Stimulated activated CD4-positive, alpha-beta T cell treated with anti-CD3 and anti-CD28 coated beads, Interleukin-12 subunit alpha, Interleukin-12 subunit beta, amount 100 ng/mL, for 24 hours (primary cell): Measurements from ENCODE around the gene PHLPP1.
"Not testable (repeated sequence)": the region's sequence is repeated elsewhere in the genome, so short reads cannot be mapped to it uniquely, and the experiment has no call there.

Experiments
- DNase-seq, 2 experiments: peaks; one replicate each; pipeline ENCODE4 v3.0.0-alpha.2; 2020; ENCODE audit warnings: low read depth in 2 of 2

PHLPP1 gene

GRCh38 chr18:62717925-62718800 is 2.8 kb downstream of the PHLPP1 start:
- no peak for DNase-seq

- no peak for DNase-seq
These were observed 4.7 kb downstream of the PHLPP1 start for GRCh38 chr18:62720048-62720447.

GRCh38 chr18:62720766-62721613 is 5.6 kb downstream of the PHLPP1 start:
- DNase-seq, result no peak

- no peak for DNase-seq
These were observed 6.8 kb downstream of the PHLPP1 start for GRCh38 chr18:62721839-62722795.

GRCh38 chr18:62723666-62724281 is 8.4 kb downstream of the PHLPP1 start:
- no peak for DNase-seq

- DNase-seq, result no peak
These were observed 10.6 kb downstream of the PHLPP1 start for GRCh38 chr18:62725896-62726295.

DNA sequence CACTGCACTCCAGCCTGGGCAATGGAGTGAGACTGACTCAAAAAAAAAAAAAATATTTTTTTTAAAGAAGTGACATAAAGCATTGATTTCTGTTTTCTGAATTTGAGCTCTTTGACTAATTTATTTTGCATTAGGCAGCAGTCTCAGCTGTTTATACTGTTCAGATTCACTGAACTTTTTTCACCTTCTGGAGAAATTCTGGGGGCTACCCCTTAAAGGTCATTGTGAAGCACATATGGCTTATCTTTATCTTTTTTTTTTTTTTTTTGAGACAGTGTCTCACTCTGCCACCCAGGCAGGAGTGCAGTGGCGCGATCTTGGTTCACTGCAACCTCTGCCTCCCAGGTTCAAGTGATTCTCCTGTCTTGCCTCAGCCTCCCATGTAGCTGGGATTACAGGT is 12.9 kb downstream of the PHLPP1 start:
- no peak for DNase-seq

GRCh38 chr18:62729487-62730386 is 14.4 kb downstream of the PHLPP1 start:
- no peak for DNase-seq

GRCh38 chr18:62730941-62731340 is 15.6 kb downstream of the PHLPP1 start:
- DNase-seq, result no peak

DNA sequence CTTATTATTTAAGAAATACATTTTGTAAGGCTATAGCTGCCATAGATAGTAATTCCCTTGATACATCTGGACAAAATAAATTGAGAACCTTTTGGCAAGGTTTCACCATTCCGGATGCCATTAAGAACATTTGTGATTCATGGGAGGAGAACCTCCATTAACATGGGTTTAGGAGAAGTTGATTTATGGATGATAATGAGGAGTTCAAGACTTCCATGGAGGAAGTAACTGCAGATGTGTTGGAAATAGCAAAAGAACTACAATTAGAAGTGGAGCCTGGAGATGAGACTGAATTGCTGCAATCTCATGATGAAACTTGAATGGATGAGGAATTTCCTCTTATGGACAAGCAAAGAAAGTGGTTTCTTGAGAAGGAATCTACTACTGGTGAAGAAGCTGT is 17.3 kb downstream of the PHLPP1 start:
- DNase-seq, result no peak

DNA sequence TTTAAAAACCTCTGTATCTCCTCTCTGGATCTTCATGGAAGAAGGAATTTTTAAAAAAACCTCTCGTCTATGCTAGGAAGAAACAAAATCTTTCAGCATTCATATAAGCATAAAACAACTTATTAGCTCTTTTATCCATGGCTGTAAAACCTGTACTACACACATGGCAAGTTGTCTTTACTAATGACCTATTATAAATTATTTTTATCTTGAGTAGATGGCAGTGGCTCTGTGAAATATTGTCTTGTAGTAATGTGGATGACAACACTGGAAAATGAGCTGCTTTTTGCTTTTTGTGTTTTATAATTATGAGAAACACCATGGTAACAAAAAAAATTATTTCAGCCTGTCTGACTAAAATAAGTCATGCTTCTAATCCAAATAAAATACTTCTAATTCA is 18.9 kb downstream of the PHLPP1 start:
- DNase-seq, result no peak

DNA sequence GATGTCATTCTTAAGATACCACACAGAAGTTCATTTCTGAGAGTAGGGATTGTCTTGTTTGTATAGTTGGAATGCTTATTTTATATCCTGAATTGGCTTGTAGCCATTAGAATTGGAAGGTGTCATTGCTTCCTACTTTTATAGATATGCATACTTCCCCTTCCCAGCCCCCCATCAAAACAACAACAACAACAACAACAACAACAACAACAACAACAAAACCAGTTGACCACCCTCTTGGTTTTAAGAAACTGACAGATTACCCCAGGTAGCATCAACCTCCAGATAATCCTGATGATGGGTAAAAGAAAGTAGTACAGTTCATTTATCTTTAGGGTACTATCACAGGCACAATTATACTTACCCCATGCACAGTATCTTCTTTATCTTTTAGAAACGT is 20.0 kb downstream of the PHLPP1 start:
- DNase-seq, result no peak

DNA sequence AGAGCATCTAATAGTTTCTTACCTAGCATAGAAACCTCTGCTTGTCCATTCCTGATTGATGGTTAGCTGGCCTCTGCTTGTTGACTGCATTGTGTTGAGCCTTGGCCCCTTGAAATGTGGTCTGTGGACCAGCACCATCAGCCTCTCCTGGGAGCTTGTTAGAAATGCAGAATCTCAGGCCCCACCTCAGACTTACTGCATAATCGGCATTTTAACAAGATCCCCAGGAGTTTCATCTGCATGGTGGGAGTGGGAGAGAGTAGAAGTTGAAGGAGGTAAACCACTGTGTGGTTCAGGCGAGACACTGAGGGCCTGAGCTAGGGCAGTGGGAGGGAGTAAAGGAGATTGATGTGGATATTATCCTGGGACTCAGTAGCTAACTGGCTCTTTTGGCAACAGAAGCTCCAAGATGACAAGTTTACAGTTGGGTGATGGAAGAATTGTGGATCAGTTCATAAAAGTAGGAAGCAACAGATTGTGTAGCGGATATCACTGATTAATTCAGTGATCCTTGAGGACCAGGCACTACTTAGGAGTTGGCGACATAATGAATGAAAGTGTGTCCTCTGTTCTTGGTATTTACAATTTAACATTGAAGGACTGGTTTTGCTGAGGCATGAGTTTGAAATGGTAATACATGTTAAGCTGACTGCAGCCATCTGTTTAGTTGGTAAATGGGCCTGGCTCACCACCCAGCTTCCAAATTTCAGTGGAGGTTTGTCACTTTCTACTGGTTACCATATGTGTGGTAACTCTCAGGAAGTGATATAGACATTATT is 20.9 kb downstream of the PHLPP1 start:
- DNase-seq, result no peak

- DNase-seq, result no peak
These were observed 22.0 kb downstream of the PHLPP1 start for GRCh38 chr18:62737241-62737873.

GRCh38 chr18:62738639-62739038 is 23.3 kb downstream of the PHLPP1 start:
- DNase-seq, result no peak

DNA sequence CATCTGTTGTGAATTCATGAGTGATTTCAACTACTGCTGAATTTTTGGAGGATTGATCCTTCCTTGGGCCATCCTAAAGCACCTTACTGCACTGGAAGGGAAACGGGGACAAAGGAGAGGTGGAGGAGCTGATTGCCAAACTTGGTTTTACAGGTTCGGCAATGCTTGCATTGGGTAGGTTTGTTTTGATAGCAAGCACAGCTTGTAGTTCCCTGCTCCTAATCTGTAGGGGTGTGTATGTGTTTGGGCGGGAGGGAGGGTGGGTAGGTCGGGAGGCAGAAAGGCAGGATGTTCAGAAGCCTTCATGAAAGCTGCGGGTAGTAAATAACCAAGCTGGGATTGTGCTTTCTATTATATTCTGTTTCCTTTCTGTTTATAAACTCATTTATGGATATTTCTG is 24.6 kb downstream of the PHLPP1 start:
- DNase-seq, result no peak

- DNase-seq, result not testable (repeated sequence)
These were observed 25.3 kb downstream of the PHLPP1 start for GRCh38 chr18:62740650-62741049.

DNA sequence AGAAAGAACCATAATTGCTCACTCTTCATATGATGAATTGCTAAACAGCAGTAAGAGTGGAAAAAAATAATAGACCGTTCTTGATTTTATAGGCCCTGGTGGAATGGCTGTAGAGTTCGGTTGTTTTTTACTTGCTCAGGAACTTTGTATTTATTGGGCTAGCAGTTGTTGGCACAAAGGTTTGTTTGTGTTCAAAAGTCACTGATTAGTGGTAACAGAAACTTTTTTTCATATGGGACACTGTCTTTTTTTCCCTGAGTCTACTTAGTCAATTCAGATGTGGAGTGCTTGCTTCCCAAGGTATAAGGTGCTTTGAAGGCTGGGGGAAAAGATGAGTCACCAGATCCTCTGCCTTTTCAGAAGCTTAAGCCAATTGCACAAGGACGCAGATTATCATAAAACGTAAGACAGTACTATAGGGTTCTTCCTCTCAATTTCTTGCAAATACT is 25.8 kb downstream of the PHLPP1 start:
- DNase-seq, result peak in 1 of 2 experiments; percentile 2

DNA sequence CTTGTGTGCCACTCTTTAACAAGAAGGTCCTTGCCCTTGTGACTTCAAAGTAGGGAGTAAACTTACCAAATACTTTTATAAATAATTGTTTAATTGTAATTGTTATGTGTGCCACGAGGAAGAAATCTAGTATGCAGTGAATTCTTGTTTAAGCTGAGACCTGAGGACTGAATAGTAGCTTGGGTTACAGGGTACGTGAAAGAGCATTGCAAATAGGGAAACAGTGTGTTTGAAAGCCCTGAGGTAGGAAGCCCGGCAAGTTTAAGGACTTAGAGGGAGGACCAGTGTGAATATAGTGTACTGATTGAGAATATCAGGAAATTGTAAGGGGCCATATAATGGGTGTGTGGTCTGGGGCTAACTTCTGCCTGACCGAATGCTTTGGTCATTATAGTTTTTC is 26.2 kb downstream of the PHLPP1 start:
- no peak for DNase-seq
